NCI-H146 treated with DMSO at 0.1 percent for 48 hours (cell line): ENCODE data around the gene RPAIN.

Experiments
- DNase-seq: peaks from one replicate; lab custom pipeline; 2025; ENCODE audit not compliant: unreplicated experiment; lab: John Stamatoyannopoulos, UW

The RPAIN gene

GRCh38 chr17:5419959-5420653, at the start of gene RPAIN:
Gene RPAIN (plus strand): TSS chr17:5420182. CDS start chr17:5420211, 29 bp downstream.
- peak; percentile 96 for DNase-seq

GRCh38 chr17:5370411-5370810, 49.6 kb upstream of the RPAIN start:
- no peak for DNase-seq

- DNase-seq: no peak
Measured at GRCh38 chr17:5373112-5373511, 46.9 kb upstream of the RPAIN start.

- no peak for DNase-seq
Measured at GRCh38 chr17:5378566-5379207, 41.3 kb upstream of the RPAIN start.

- no peak for DNase-seq
Measured at GRCh38 chr17:5379351-5380107, 40.5 kb upstream of the RPAIN start.

- DNase-seq: no peak
Measured at GRCh38 chr17:5380491-5381135, 39.4 kb upstream of the RPAIN start.

GRCh38 chr17:5381542-5381941, 38.4 kb upstream of the RPAIN start:
- DNase-seq: no peak

GRCh38 chr17:5391678-5392077, 28.3 kb upstream of the RPAIN start:
- DNase-seq: no peak

GRCh38 chr17:5396612-5397011, 23.4 kb upstream of the RPAIN start:
- no peak for DNase-seq

GRCh38 chr17:5399767-5400166, 20.2 kb upstream of the RPAIN start:
- DNase-seq: no peak

GRCh38 chr17:5405400-5405799, 14.6 kb upstream of the RPAIN start:
- no peak for DNase-seq

GRCh38 chr17:5408186-5408585, 11.8 kb upstream of the RPAIN start:
- no peak for DNase-seq

- no peak for DNase-seq
Measured at GRCh38 chr17:5410594-5411272, 9.2 kb upstream of the RPAIN start.

GRCh38 chr17:5413682-5414081, 6.3 kb upstream of the RPAIN start:
- DNase-seq: no peak

GRCh38 chr17:5416901-5417300, 3.1 kb upstream of the RPAIN start:
- DNase-seq: peak; percentile 26

- peak; percentile 52 for DNase-seq
Measured at GRCh38 chr17:5418858-5419355, 1.1 kb upstream of the RPAIN start.

- peak; percentile 96 for DNase-seq
Measured at GRCh38 chr17:5419356-5419958, 525 bp upstream of the RPAIN start, which contains the start of gene NUP88. Gene NUP88 (minus strand): TSS chr17:5419662. CDS start chr17:5419650, 12 bp downstream.

GRCh38 chr17:5422505-5422904, 2.5 kb downstream of the RPAIN start:
- no peak for DNase-seq

- DNase-seq: no peak
Measured at GRCh38 chr17:5424909-5425308, 4.9 kb downstream of the RPAIN start.

GRCh38 chr17:5425826-5426225, 5.8 kb downstream of the RPAIN start:
- no peak for DNase-seq
